Neural cell (in vitro differentiated cells): ENCODE results near the gene POLL. TPM values are rescaled to one million over a fixed set of nuclear protein-coding genes. Genes with fewer than 3 reads are reported as not detected.

Source experiments
- polyA plus RNA-seq: library from polyadenylated mRNA; depleted of rRNA; stranded (reverse); fragments of >200 nt; gene quantifications from 2 replicates; pipeline ENCODE4 v1.2.3, GENCODE V29; 2014
- small RNA-seq, 3 experiments: library from RNA; depleted of rRNA; stranded (forward); fragments of <200 nt; gene quantifications; one replicate each; pipeline ENCODE3, GENCODE V24; 2012

The POLL gene
- polyA plus RNA-seq, 1 donor from 2014 or later = 23.0 TPM

Small RNAs within 50 kb of the gene (small RNA-seq; reads per million reads assigned to genes)
- gene MIR3158-1 = 4.7 to 18.5 (median 14.3) reads per million in 3 experiments
- gene RNU6-1165P = 0 reads per million in 3 experiments

Other genes starting within 250 kb of the POLL start
- gene BTRC, start 234.1 kb downstream of the POLL start, polyA plus RNA-seq = 25.2 and 32.6 TPM in 2 replicates
- gene DPCD, start 64 bp upstream of the POLL start, polyA plus RNA-seq = 173 and 234 TPM in 2 replicates
- gene FBXW4, start 106.9 kb upstream of the POLL start, polyA plus RNA-seq = 7.7 and 11.8 TPM in 2 replicates
- gene FGF8, start 187.9 kb upstream of the POLL start, polyA plus RNA-seq = 6.0 and 6.1 TPM in 2 replicates
- gene NPM3, start 195.2 kb upstream of the POLL start, polyA plus RNA-seq = 49.1 and 53.0 TPM in 2 replicates
- 318 and 357 TPM in 2 replicates for gene OGA, start 230.2 kb upstream of the POLL start, polyA plus RNA-seq